GDM1 (cell line): ENCODE measurements around the gene PTPRN2.
"Not testable (repeated sequence)": the region's sequence is repeated elsewhere in the genome, so short reads cannot be mapped to it uniquely, and the experiment has no call there.

Experiments
- DNase-seq: peaks from one replicate; lab custom pipeline; 2025; lab: John Stamatoyannopoulos, UW

PTPRN2 gene

GRCh38 chr7:157725312-157725711, 862.3 kb downstream of the PTPRN2 start:
- DNase-seq: not testable (repeated sequence)

- no peak for DNase-seq
Measured at GRCh38 chr7:157723205-157723604, 864.4 kb downstream of the PTPRN2 start.

- DNase-seq: no peak
Measured at GRCh38 chr7:157722137-157723060, 865.2 kb downstream of the PTPRN2 start.

GRCh38 chr7:157721468-157722136, 866.0 kb downstream of the PTPRN2 start:
- no peak for DNase-seq

GRCh38 chr7:157719705-157720655, 867.6 kb downstream of the PTPRN2 start:
- no peak for DNase-seq

- no peak for DNase-seq
Measured at GRCh38 chr7:157719008-157719682, 868.5 kb downstream of the PTPRN2 start.

GRCh38 chr7:157718303-157719007, 869.2 kb downstream of the PTPRN2 start:
- DNase-seq: no peak

- no peak for DNase-seq
Measured at GRCh38 chr7:157717211-157718174, 870.1 kb downstream of the PTPRN2 start.

GRCh38 chr7:157715938-157716280, 871.7 kb downstream of the PTPRN2 start:
- DNase-seq: no peak

- no peak for DNase-seq
Measured at GRCh38 chr7:157715071-157715937, 872.3 kb downstream of the PTPRN2 start.

- no peak for DNase-seq
Measured at GRCh38 chr7:157714166-157715070, 873.2 kb downstream of the PTPRN2 start.

GRCh38 chr7:157713591-157713990, 874.0 kb downstream of the PTPRN2 start:
- no peak for DNase-seq

- no peak for DNase-seq
Measured at GRCh38 chr7:157712666-157713235, 874.9 kb downstream of the PTPRN2 start.

GRCh38 chr7:157711353-157711888, 876.2 kb downstream of the PTPRN2 start:
- DNase-seq: no peak

- no peak for DNase-seq
Measured at GRCh38 chr7:157710396-157710795, 877.2 kb downstream of the PTPRN2 start.

- DNase-seq: no peak
Measured at GRCh38 chr7:157709531-157710251, 877.9 kb downstream of the PTPRN2 start.
